Uterus (tissue), 2 donors: Measurements from ENCODE around the gene ZNF701.
"Not testable (repeated sequence)": the region's sequence is repeated elsewhere in the genome, so short reads cannot be mapped to it uniquely, and the experiment has no call there.

Experiments used
- CTCF ChIP-seq, 4 experiments: fragments of 200-600 bp in 2 of 4; fragments of 450-650 bp in 2 of 4; sonication (generic) in 2 of 4; IDR thresholded peaks; one replicate each; pipeline ENCODE4 v1.5.1; 2016 to 2019; ENCODE audit warnings: antibody characterized with exemption in 4 of 4, mild to moderate bottlenecking in 2 of 4, moderate library complexity in 1 of 4
- POLR2A ChIP-seq, 2 donors: fragments of 450-650 bp; IDR thresholded peaks; one replicate each; pipeline ENCODE4 v1.6.1; 2016; ENCODE audit warnings: antibody characterized with exemption in 2 of 2, mild to moderate bottlenecking in 1 of 2, moderate library complexity in 1 of 2

GRCh38 chr19:52558732-52559445 is 11.2 kb upstream of the ZNF701 start:
- not testable (repeated sequence) for TF ChIP-seq CTCF, POLR2A (IDR thresholded peaks at IDR 0.05)
